GM21723 (cell line): Measurements from ENCODE around the gene HRC.

Source experiments
- ATAC-seq: cut with Tn5 transposase; IDR thresholded peaks from one replicate; pipeline ENCODE4 v1.9.1; 2021; ENCODE audit warnings: mild to moderate bottlenecking, moderate library complexity; ENCODE audit not compliant: unreplicated experiment

The HRC gene

DNA sequence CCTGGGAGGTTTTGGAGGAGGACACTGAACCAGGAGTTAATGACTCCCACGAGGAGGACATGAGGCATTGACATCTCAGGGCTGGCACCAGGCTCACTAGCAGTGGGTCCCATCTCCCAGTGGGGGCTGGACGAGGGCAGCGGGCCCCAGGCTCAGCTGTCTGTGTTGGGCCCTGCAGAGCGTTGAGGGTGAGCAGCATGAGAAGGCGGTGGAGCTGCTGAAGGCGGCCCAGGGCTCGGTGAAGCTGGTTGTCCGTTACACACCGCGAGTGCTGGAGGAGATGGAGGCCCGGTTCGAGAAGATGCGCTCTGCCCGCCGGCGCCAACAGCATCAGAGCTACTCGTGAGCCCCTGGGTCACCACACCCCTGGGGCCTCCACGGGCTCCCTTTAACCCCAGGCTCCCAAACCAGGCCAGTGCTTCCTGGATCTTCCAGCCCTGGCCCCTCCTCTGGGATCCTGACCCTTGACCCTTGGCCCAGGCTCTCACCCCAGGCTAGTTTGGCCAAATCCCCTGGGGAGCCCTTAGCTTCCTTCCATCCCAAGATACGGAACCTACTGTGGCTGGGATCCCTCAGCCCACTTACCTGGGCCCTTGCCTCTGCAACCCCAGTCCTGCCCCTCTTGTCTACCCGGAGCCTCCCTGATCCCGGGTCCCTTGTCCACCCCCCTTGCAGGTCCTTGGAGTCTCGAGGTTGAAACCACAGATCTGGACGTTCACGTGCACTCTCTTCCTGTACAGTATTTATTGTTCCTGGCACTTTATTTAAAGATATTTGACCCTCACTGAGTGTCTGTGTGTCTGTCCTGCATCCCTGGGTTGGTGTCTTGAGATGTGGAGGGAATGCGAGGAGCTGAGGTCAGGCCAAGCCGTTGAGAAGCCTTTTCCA, 37.3 kb downstream of the HRC start:
- ATAC-seq, result no peak

DNA sequence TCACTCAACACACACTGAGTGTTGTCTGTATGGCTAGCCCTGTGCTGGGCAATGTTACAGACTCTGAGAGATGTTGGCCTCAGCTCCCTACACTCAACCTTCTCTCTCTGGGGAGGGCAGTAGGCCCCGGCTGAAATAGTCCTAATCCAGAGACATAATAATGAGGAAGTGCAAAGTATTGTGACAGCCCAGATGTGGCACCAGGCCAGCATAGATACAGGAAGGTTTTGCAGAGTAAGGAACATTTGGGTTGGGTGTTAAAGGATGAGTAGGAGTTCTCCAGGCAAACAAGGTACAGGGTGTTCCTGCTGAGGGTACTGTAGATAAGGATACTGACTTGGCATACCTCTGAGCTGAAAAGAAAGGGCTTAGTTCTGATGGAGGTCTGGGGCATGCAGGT, 38.7 kb downstream of the HRC start:
- no peak for ATAC-seq

DNA sequence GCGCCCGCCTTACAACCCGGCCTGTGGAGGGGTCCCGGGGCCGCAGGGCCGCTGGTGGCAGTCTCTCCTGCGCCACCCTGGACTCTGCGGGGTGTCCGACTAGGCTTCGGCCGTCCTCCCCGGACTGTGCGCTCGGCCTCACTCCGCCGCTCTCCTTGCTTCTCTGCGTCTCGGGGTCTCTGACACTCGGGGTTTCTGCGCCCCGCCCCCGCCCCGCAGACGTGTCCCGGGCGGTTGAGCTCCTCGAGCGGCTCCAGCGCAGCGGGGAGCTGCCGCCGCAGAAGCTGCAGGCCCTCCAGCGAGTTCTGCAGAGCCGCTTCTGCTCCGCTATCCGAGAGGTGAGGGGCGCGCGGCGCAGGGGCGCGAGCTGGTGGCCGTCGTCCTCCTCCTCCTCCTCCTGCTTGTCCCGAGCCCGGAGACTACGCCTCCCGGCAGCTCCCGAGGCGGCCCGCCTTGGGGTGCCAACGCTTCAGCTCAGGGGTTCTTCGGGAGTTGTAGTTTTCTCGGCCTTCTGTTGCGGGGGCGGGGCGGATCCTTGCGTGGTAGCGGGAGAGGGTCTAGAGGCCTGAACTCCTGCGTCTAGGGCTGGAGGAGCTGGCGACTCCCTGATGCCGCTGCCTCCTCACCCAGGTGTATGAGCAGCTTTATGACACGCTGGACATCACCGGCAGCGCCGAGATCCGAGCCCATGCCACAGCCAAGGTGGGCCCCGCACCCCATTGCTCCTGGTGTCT, 40.4 kb downstream of the HRC start:
- no peak for ATAC-seq

DNA sequence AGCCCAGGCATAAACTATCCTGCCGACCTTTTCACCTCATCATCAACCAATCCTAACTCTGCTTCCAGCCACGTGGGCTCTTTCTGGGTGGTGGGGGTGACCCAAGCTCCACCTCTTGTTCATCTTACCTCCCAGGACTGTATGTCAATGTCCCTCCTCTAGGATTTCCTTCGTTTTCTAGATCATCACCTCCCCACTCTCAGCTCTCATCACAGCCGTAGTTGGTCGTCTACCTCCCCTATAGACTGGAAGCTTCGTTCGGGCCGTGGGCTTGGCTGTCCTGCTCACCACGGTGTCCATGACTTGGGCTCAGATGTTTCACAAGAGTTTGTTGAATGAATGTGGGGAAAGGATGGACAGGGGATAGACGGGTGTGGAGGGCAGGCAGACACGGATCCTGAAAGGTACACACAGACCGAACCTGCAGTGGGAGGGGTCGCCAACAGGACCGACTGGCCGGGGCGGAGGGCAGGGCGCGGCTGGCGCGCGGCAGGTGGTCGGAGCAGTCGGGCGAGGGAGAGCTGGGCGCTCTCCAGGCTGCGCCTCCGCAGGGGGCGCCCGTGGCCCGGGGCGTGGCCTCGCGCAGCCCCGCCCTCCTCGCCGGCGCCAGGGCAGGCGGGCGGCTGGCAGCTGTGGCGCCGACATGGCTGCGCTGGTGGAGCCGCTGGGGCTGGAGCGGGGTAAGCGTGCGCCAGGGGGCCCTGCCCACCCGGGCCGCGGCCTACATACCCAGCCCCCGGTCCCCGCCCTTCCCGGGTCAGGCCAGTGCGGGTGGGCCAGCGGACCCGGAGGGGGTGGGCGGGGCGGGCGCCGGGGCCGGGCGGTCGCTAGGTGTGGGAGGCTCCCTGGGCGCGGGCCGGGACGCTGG, 41.2 kb downstream of the HRC start, which contains the start of gene LIN7B:
TSS of gene LIN7B (plus strand) at position 609 of the 868 bp plus-strand sequence. CDS start at position 644, 35 bp downstream.
- ATAC-seq, result peak; percentile 45

DNA sequence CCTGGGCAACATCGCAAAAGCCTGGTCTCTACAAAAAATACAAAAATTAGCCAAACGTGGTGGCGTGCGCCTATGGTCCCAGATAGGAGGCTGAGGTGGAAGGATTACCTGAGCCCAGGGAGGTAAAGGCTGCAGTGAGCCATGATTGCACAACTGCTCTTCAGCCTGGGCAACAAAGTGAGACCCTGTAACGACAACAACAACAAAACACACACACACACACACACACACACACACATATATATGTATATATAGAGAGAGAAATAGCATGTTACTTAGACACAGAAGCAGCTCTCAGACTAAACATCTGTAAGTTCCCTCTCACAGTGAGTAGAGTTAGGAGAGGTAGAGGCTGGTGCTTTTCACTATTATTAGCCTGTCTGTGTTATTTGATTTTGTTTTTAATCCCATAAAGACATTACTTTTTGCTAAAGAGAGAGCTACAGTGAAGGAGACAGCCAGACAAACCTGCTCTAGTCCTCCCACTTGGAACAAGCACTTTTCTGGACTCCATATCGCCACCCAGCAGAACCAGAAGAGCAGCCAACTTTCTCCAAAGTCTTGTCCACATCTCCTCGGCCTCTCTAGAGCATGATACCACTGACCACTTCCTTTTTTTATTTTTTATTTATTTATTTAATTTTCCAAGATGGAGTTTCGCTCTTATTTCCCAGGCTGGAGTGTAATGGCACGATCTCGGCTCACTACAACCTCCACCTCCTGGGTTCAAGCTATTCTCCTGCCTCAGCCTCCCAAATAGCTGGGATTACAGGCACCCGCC, 43.8 kb downstream of the HRC start:
- no peak for ATAC-seq

DNA sequence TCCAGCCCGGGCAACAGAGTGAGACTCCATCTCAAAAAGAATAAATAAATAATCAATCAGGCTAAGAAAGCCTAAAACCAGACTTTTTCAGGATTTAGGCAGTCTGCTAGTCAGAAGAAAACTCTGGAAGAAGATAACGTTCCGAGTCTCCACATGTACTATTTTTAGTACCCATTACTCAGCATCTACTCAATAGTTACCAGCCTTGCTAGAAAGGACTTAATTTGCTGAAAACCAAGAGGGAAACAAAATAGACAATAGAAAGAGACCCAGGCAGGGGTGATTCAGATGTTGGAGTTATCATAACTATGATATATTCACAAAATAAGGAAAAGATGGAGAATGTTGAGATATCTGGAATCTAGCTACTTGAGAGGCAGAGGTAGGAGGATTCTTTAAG, 44.6 kb downstream of the HRC start:
- no peak for ATAC-seq

DNA sequence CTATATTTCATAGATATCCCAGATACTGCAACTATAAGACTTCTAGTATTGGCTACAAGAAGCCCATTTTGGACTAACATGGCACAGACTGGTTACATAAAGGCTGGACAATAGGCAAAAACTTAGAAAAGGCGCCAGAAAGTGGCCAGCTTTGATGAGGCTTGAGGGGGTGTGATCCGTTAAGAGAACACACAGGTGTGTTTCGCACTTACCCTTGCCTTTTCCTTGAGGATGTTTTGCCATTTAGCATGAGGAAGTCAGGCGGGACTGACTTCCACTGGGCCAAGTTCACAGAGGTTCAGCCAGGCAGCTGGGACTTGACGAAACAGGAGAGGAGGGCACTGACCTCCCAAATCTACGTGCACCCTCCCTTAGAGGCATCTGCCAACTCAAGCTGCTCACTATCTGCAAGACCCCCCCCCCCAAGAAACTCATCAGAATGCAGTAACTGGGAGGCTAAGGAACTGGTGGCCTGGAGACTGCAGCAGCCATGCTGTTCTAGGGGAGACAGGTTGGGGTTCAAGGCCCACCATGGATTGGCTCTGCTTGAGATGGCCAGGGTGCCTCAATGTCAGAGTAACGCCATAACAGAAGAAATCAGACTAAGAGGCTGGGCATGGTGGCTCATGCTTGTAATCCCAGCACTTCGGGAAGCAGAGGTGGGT, 45.5 kb downstream of the HRC start:
- ATAC-seq, result no peak

DNA sequence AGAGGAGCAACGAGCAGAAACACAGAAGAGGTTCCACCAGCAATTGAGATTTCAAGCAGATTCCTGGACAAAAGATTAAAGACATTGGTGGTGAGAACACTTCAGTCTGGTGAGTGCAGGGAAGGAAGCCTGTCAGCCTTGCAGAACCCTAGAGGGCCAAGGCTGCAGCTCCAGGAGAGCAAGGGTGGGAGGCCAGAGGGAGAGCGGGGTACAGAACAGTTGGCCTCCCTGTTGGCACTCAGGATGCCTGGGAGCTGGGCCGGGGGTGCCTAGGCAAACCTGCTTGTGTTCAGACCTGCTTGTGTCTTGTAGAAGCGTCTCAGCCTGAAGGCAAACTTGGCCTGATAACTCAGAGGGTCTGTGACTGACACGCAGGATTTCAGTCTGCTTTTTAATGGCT, 46.1 kb downstream of the HRC start:
- no peak for ATAC-seq

DNA sequence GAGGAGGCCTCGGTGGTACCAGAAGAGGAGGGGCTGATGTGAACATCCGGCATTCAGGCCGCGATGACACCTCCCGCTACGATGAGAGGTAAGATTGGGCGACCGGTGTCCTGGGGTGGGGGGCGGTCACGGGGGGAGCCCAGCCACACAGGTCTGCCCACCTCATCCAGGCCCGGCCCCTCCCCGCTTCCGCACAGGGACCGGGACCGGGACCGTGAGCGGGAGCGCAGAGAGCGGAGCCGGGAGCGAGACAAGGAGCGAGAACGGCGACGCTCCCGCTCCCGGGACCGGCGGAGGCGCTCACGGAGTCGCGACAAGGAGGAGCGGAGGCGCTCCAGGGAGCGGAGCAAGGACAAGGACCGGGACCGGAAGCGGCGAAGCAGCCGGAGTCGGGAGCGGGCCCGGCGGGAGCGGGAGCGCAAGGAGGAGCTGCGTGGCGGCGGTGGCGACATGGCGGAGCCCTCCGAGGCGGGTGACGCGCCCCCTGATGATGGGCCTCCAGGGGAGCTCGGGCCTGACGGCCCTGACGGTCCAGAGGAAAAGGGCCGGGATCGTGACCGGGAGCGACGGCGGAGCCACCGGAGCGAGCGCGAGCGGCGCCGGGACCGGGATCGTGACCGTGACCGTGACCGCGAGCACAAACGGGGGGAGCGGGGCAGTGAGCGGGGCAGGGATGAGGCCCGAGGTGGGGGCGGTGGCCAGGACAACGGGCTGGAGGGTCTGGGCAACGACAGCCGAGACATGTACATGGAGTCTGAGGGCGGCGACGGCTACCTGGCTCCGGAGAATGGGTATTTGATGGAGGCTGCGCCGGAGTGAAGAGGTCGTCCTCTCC, 47.4 kb downstream of the HRC start:
- no peak for ATAC-seq

DNA sequence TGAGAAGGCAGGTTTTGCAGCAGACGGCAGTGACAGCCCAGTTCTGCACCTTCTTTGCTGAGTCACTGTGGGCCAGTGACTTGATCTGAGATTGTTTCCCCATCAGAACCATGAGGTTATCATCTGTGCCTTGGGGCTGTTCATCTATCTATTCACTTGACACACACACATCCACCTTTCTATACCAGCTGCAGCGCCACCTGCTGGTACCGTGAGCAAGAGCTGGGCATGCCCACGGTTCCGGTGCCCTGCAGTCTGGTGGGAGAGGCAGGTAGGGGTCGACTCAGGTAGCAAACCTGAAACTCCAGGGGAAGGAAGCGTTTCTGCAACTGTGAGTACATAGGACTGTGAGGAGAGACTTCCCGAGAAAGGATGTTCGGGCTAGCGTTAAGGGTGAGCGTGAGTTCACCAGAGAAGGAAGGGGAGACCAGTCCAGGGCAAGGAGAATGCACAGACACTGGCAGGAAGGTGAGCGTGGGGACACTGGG, 48.5 kb downstream of the HRC start:
- no peak for ATAC-seq

DNA sequence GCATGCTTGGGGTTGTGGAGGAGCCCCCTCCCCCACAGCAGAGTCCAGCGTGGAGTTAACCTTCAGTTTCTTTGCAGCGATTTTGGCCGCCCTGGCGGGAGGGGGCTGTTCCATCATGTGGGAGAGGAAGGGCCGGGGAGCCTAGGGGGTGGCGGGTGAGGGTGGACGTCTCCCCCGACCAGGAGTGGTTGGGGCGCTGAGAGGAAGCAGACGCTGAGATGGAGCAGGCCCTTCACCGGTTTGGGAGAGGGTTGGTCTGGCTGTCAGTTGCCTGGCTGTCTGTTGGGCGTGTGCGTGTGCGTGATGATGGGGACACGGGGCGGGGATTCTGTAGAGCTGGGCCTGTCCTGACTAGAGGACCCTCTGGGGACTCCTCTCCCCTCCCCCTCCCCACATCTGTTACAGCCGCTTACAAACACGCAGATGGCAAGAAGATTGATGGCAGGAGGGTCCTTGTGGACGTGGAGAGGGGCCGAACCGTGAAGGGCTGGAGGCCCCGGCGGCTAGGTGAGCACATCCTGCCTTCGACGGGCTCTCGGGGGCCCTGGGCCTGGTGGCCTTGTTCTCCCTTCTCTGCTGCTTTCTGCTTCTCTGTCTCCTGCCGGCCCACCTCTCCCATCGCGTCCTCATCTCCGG, 50.8 kb downstream of the HRC start:
- no peak for ATAC-seq

DNA sequence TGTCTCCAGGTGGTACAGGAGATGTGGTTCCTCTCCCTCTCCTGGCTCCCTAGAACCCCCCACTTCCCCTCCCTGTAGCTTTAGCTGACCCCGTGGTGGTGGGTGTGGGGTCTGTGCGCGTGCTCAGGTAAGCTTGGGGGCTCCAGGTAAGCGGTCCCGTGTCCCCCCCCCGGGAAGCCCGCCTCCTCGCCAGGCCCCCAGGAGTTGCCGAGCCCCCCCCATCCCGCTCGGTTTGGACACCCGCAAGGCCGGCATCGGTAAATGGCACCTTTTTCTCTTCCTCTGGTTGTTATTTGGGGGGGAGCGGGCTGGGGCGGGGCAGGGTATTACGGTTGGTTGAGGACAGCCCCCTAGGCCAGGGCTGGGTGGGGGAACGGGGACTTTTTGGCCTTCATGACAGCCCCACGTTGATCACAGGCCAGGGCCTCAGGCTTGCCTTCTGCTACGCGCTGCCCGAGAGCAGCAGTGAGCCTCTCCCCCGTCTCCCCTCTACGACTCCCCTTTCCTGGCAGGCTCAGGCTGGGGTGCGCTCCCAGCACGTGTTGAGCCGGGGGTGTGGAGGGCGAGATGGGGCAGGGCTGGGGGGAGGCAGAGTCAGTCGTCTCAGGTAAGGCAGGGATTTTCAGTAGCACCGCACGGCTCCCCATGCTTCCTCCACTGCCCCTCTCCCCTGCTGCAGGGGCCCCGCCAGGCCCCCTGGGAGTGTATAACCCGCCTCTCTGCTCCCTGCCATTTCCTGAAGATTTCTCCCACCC, 51.7 kb downstream of the HRC start:
- ATAC-seq, result no peak

DNA sequence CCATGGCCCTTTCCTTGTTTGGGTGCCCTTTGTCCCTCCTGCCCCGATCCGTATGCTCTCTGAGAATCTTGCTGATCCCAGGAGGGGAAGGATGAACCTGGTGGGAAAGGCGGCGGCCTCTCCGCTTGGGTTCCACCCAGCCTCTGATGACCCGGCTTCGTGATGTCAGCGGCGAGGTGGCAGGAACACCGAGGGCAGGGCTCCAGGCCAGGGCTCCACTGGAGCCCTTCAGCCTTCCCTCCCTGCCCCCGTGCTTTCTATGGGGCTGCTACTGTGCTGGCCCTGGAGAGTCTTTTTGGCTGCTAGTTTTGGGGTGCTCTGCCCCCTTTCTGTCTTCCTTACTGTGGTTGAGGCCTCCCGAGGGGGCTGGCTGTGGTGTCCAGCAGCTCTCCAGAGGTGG, 52.9 kb downstream of the HRC start:
- ATAC-seq, result no peak
